NB4 (cell line): ENCODE results near the gene CHCHD2.
"Not testable (repeated sequence)": the region's sequence is repeated elsewhere in the genome, so short reads cannot be mapped to it uniquely, and the experiment has no call there.

Experiments used
- DNase-seq: peaks from one replicate; pipeline ENCODE4 v3.0.0; 2010; ENCODE audit warnings: low read depth
- H3K4me3 ChIP-seq: one replicate; pipeline ENCODE4 v1.5.1; 2011; ENCODE audit warnings: mild to moderate bottlenecking, low read depth, low read length, moderate library complexity
- MYC ChIP-seq: IDR thresholded peaks from 2 replicates; pipeline ENCODE4 v1.6.1; 2011; ENCODE audit warnings: low read depth, low read length
- POLR2A ChIP-seq: IDR thresholded peaks from 2 replicates; pipeline ENCODE4 v1.6.1; 2011; ENCODE audit warnings: mild to moderate bottlenecking; ENCODE audit not compliant: insufficient read length; ENCODE audit errors: extremely low read depth
- TF ChIP-seq, protein P1 (sequence below): IDR thresholded peaks from 2 replicates; pipeline ENCODE4 v1.6.1; 2011; ENCODE audit warnings: low read depth, low read length
- TF ChIP-seq, protein P2 (sequence below): IDR thresholded peaks from one replicate; pipeline ENCODE4 v1.5.1; 2012; ENCODE audit warnings: low read depth, low read length

Gene CHCHD2

DNA sequence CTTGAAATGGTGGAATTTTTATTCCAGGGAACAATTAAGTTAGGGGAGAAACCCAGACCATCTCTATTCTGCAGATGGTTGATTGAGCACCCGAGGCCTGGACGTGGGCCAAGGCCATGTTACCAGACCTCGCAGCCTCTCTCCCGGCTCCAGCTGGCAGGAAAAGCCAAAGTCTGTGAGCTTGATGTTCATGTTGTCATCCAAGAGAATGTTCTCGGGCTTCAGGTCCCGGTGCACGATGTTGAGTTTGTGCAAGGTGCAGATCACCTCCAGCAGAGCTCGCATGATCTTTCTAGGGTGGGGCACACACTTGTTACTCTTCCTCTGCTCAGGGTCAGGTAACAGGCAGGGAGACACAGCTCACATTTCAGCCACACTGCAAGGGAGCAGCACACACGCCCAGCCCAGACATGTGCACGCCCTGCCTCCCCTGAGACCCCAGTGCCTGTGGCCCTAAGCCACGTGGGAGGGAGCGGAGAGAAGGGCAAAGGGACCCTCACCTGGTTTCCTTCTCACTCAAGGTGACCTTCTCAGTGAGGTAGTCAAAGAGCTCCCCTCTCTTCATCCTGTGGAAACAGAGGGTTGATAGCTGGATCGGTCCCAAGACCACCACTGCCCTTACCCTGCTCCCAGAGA lies 23.0 kb downstream of the CHCHD2 start:
- H3K4me3 ChIP-seq: no peak overlapping the region
- TF ChIP-seq, protein P1, sequence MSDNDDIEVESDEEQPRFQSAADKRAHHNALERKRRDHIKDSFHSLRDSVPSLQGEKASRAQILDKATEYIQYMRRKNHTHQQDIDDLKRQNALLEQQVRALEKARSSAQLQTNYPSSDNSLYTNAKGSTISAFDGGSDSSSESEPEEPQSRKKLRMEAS: no peak
- no peak for TF ChIP-seq MYC
- no peak for TF ChIP-seq POLR2A
- TF ChIP-seq, protein P2, sequence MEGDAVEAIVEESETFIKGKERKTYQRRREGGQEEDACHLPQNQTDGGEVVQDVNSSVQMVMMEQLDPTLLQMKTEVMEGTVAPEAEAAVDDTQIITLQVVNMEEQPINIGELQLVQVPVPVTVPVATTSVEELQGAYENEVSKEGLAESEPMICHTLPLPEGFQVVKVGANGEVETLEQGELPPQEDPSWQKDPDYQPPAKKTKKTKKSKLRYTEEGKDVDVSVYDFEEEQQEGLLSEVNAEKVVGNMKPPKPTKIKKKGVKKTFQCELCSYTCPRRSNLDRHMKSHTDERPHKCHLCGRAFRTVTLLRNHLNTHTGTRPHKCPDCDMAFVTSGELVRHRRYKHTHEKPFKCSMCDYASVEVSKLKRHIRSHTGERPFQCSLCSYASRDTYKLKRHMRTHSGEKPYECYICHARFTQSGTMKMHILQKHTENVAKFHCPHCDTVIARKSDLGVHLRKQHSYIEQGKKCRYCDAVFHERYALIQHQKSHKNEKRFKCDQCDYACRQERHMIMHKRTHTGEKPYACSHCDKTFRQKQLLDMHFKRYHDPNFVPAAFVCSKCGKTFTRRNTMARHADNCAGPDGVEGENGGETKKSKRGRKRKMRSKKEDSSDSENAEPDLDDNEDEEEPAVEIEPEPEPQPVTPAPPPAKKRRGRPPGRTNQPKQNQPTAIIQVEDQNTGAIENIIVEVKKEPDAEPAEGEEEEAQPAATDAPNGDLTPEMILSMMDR: no peak
- DNase-seq: no peak

DNA sequence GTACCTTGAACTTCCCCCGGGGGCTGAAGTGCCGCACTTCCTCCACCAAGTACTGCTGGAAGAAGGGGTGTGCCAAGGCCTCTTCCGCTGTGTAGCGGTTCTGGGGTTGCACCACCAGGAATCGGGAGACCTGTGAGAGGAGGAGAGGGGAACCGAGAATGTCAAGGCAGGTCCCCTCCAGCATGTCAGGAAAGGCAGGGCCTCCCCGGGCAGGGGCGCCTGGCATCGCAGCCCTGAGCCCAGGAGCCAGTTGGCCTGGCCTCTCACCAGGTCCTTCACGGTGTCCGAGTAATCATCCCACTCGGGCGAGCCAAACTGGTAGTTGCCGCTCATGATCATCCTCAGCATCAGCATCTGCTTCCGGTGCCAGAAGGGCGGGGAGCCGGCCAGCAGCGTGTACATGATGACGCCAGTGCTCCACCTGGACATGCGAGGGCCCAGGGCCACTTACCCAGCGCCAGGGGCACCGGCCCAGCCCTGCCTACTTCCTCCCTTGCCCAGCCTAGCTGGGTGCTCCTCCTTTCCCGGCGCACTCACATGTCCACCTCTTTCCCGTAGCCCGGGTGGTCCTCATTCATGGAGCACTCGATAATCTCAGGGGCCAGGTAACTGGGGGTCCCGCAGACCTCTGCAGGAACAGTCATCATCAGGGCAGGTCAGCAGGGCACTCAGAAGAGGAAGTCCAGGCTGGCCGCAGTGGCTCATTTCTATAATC lies 24.5 kb downstream of the CHCHD2 start:
- H3K4me3 ChIP-seq: no peak overlapping the region
- no peak for DNase-seq
- TF ChIP-seq, protein P1: no peak
- TF ChIP-seq MYC (no peak), POLR2A (no peak)
- TF ChIP-seq, protein P2: no peak

DNA sequence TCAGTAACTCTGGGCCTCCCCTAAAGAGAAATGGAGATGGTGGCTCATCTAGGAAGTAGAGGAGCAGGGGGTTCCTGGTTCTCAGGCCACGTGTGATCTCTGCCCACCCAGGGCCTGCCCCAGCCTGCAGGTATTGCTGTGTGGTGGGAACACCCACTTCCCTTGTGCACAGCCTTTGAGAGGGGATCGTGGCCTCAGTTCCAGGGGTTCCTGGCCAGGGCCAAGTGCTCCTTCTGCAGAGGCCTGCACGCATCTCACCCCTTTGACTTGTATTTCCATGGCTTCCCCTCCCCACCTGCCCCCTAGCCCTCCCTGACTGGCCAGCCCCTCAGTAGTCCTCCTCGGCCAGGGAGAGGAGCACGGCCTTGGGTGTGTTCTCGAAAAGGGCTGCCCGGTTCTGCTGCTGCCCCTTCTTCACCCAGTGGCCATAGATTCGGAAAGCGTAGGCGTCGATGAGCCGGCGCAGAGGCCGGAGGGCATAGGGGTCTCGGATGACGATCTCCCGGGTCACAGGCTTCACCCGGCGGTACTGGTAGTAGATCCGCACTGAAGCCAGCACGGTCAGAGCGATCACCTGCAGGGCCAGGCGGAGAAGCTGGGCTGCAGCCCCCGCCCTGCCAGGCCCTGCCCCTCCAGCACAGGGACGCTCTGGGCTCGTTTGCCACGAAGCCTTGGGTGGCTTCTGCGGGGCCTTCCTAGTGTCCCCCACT lies 25.4 kb downstream of the CHCHD2 start:
- H3K4me3 ChIP-seq, DNase-seq: not testable (repeated sequence)

DNA sequence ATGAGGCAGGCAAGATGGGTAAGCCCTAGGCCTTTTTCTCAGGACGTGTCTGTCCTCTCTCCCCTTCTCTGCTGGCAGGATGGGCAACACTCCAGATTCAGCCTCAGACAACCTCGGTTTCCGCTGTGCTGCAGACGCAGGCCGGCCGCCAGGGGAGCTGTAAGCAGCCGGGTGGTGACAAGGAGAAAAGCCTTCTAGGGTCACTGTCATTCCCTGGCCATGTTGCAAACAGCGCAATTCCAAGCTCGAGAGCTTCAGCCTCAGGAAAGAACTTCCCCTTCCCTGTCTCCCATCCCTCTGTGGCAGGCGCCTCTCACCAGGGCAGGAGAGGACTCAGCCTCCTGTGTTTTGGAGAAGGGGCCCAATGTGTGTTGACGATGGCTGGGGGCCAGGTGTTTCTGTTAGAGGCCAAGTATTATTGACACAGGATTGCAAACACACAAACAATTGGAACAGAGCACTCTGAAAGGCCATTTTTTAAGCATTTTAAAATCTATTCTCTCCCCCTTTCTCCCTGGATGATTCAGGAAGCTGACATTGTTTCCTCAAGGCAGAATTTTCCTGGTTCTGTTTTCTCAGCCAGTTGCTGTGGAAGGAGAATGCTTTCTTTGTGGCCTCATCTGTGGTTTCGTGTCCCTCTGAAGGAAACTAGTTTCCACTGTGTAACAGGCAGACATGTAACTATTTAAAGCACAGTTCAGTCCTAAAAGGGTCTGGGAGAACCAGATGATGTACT lies 26.7 kb downstream of the CHCHD2 start:
- no peak for DNase-seq
- TF ChIP-seq MYC (no peak), POLR2A (no peak)
- TF ChIP-seq, protein P2: no peak
- TF ChIP-seq, protein P1: no peak
- H3K4me3 ChIP-seq: no peak overlapping the region

DNA sequence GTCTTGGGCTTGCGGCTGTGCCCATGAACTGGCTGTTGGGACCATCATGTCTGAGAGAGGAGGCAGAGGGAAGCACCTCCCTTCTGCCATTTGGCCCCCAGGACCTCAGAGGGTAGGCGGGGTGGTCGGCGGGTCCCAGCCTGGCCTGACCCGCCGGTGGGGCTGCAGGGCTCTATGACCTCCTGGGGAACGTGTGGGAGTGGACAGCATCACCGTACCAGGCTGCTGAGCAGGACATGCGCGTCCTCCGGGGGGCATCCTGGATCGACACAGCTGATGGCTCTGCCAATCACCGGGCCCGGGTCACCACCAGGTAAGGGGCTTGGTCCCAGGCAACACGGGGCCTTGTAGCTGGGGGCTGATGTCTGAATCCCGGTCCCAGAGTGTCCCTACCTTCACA lies 28.1 kb downstream of the CHCHD2 start:
- TF ChIP-seq, protein P2: no peak
- TF ChIP-seq, protein P1: no peak
- TF ChIP-seq MYC (no peak), POLR2A (no peak)
- no peak for DNase-seq
- H3K4me3 ChIP-seq: no peak overlapping the region

DNA sequence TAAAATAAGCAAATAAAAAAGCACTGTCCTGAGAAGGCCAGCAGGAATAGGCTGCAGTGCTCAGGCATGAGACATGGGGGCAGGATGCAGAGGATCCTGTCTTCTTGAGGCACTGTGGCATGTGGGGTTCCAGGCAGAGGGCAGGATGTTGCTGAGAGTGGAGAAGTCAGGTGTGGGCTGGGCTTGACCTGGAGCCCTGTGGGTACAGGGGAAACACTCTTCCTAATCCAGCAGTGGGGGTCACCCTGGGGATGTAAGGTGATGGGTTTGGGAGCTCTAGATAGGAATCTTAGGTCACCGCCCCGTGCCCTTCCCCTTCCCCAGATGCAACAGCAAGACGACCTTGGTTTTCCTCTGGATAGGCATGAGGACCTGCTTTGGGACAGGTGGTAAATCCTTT lies 28.6 kb downstream of the CHCHD2 start:
- DNase-seq: no peak
- no peak overlapping the region for H3K4me3 ChIP-seq
- no peak for TF ChIP-seq MYC
- no peak for TF ChIP-seq POLR2A
- TF ChIP-seq, protein P1: no peak
- TF ChIP-seq, protein P2: no peak
